ENCODE results near the gene PSAPL1. TPM values are rescaled to one million over a fixed set of nuclear protein-coding genes. Genes with fewer than 3 reads are reported as not detected.

PSAPL1 gene
- total RNA-seq, 2 experiments from 2014 or later, result not detected

- DNase-seq, result no peak
- Mint-ChIP-seq H3K9me3 (no peaks in the 10 kb centered on the region), H3K4me3 (no peak overlapping the region), H3K4me1 (no peaks in the 10 kb centered on the region), H3K27me3 (peaks cover 7% of the 10 kb centered on the region), H3K27ac (no peak overlapping the region), H3K36me3 (ENCODE audit: low read depth) (no peaks in the 10 kb centered on the region)
- ChIA-PET CTCF (no interaction called here), POLR2A (no interaction called here)
Measured at GRCh38 chr4:7399440-7400234, 35.1 kb downstream of the PSAPL1 start.

GRCh38 chr4:7398788-7399439, 35.8 kb downstream of the PSAPL1 start:
- no peaks in the 10 kb centered on the region for H3K36me3 Mint-ChIP-seq (ENCODE audit: low read depth)
- no peak overlapping the region for H3K4me3 Mint-ChIP-seq
- peaks cover 7% of the 10 kb centered on the region for H3K27me3 Mint-ChIP-seq
- no peaks in the 10 kb centered on the region for H3K4me1 Mint-ChIP-seq
- no peaks in the 10 kb centered on the region for H3K9me3 Mint-ChIP-seq
- CTCF ChIA-PET, result no interaction called here
- DNase-seq, result no peak
- no peak overlapping the region for H3K27ac Mint-ChIP-seq
- POLR2A ChIA-PET, result no interaction called here

GRCh38 chr4:7398104-7398423, 36.7 kb downstream of the PSAPL1 start:
- no peak for DNase-seq
- Mint-ChIP-seq H3K27me3 (peaks cover 7% of the 10 kb centered on the region), H3K27ac (no peak overlapping the region), H3K9me3 (no peaks in the 10 kb centered on the region), H3K4me1 (no peaks in the 10 kb centered on the region), H3K4me3 (no peak overlapping the region), H3K36me3 (ENCODE audit: low read depth) (no peaks in the 10 kb centered on the region)
- ChIA-PET CTCF (no interaction called here), POLR2A (no interaction called here)

GRCh38 chr4:7397206-7398103, 37.3 kb downstream of the PSAPL1 start:
- H3K36me3 Mint-ChIP-seq (ENCODE audit: low read depth), result no peaks in the 10 kb centered on the region
- no peak for DNase-seq
- H3K27me3 Mint-ChIP-seq, result peaks cover 7% of the 10 kb centered on the region
- H3K9me3 Mint-ChIP-seq, result no peaks in the 10 kb centered on the region
- CTCF ChIA-PET, result interaction anchor here (1.3 kb wide), 1 partner anchor 21 kb away, joined by 3 read pairs; no protein-coding TSS in a partner anchor
- POLR2A ChIA-PET, result no interaction called here
- H3K27ac Mint-ChIP-seq, result no peak overlapping the region
- H3K4me1 Mint-ChIP-seq, result no peaks in the 10 kb centered on the region
- H3K4me3 Mint-ChIP-seq, result no peak overlapping the region

GRCh38 chr4:7396186-7396910, 38.4 kb downstream of the PSAPL1 start:
- Mint-ChIP-seq H3K36me3 (ENCODE audit: low read depth) (no peaks in the 10 kb centered on the region), H3K27me3 (peaks cover 5% of the 10 kb centered on the region), H3K9me3 (no peaks in the 10 kb centered on the region), H3K4me1 (no peaks in the 10 kb centered on the region), H3K4me3 (no peak overlapping the region), H3K27ac (no peak overlapping the region)
- DNase-seq, result no peak
- ChIA-PET CTCF (interaction anchor here (1.3 kb wide), 1 partner anchor 22 kb away, joined by 3 read pairs; no protein-coding TSS in a partner anchor), POLR2A (no interaction called here)

GRCh38 chr4:7395645-7396044, 39.1 kb downstream of the PSAPL1 start:
- Mint-ChIP-seq H3K27ac (no peak overlapping the region), H3K36me3 (ENCODE audit: low read depth) (no peaks in the 10 kb centered on the region), H3K4me3 (no peak overlapping the region), H3K4me1 (no peaks in the 10 kb centered on the region), H3K9me3 (no peaks in the 10 kb centered on the region), H3K27me3 (peaks cover 5% of the 10 kb centered on the region)
- POLR2A ChIA-PET, result no interaction called here
- CTCF ChIA-PET, result no interaction called here
- DNase-seq, result no peak

GRCh38 chr4:7394681-7395451, 39.9 kb downstream of the PSAPL1 start:
- H3K27ac Mint-ChIP-seq, result no peak overlapping the region
- no peaks in the 10 kb centered on the region for H3K9me3 Mint-ChIP-seq
- peaks cover 5% of the 10 kb centered on the region for H3K27me3 Mint-ChIP-seq
- no peaks in the 10 kb centered on the region for H3K36me3 Mint-ChIP-seq (ENCODE audit: low read depth)
- no peak overlapping the region for H3K4me3 Mint-ChIP-seq
- DNase-seq, result no peak
- no peaks in the 10 kb centered on the region for H3K4me1 Mint-ChIP-seq
- POLR2A ChIA-PET, result no interaction called here
- CTCF ChIA-PET, result no interaction called here

GRCh38 chr4:7393601-7394575, 40.8 kb downstream of the PSAPL1 start:
- Mint-ChIP-seq H3K36me3 (ENCODE audit: low read depth) (no peaks in the 10 kb centered on the region), H3K27me3 (peaks cover 5% of the 10 kb centered on the region), H3K9me3 (no peaks in the 10 kb centered on the region), H3K27ac (peak overlapping the region; percentile 28), H3K4me3 (no peak overlapping the region), H3K4me1 (no peaks in the 10 kb centered on the region)
- DNase-seq, result no peak
- CTCF ChIA-PET, result no interaction called here
- POLR2A ChIA-PET, result no interaction called here

GRCh38 chr4:7392438-7393421, 42.0 kb downstream of the PSAPL1 start:
- no peak for DNase-seq
- Mint-ChIP-seq H3K27me3 (no peaks in the 10 kb centered on the region), H3K27ac (no peak overlapping the region), H3K9me3 (peaks cover 6% of the 10 kb centered on the region), H3K4me3 (no peak overlapping the region), H3K4me1 (no peaks in the 10 kb centered on the region), H3K36me3 (ENCODE audit: low read depth) (peaks cover 2% of the 10 kb centered on the region)
- POLR2A ChIA-PET, result no interaction called here
- CTCF ChIA-PET, result interaction anchor here (0.7 kb wide), 1 partner anchor 225 kb away, joined by 4 read pairs; no protein-coding TSS in a partner anchor

GRCh38 chr4:7391637-7392437, 42.9 kb downstream of the PSAPL1 start:
- ChIA-PET CTCF (interaction anchor here (0.7 kb wide), 1 partner anchor 226 kb away, joined by 4 read pairs; no protein-coding TSS in a partner anchor), POLR2A (no interaction called here)
- Mint-ChIP-seq H3K27ac (no peak overlapping the region), H3K4me1 (no peaks in the 10 kb centered on the region), H3K9me3 (peaks cover 11% of the 10 kb centered on the region), H3K36me3 (ENCODE audit: low read depth) (peaks cover 2% of the 10 kb centered on the region), H3K27me3 (no peaks in the 10 kb centered on the region), H3K4me3 (no peak overlapping the region)
- no peak for DNase-seq

All from activated CD4-positive, alpha-beta T cell treated with anti-CD3 and anti-CD28 coated beads, Interleukin-2, amount 10 ng/mL, durations not matched to agents 7 days and 5 days (primary cell).